Gastroesophageal sphincter (tissue), 4 donors: ENCODE results near the gene ETS1. TPM values are rescaled to one million over a fixed set of nuclear protein-coding genes. Genes with fewer than 3 reads are reported as not detected.

Source experiments
- ATAC-seq: fragments of 150-250 bp; one replicate; pipeline ENCODE4 v1.9.1; 2016; ENCODE audit warnings: mild to moderate bottlenecking, moderate library complexity
- H3K27ac ChIP-seq, 4 donors: fragments of 200-600 bp; sonication (generic) in 3 of 4; 1 replicate in 3 of 4; 2 replicates in 1 of 4; pipeline ENCODE4 v1.5.1; 2016 to 2019
- H3K27me3 ChIP-seq: fragments of 200-600 bp; sonication (generic); one replicate; pipeline ENCODE4 v1.5.1; 2019
- H3K36me3 ChIP-seq, 2 donors: fragments of 200-600 bp; sonication (generic); one replicate each; pipeline ENCODE4 v1.5.1; 2019; ENCODE audit warnings: control low read depth in 1 of 2
- H3K4me1 ChIP-seq, 3 donors: fragments of 200-600 bp; sonication (generic); 1 replicate in 2 of 3; 2 replicates in 1 of 3; pipeline ENCODE4 v1.5.1; 2016 to 2019; ENCODE audit warnings: control low read depth in 2 of 3
- H3K4me3 ChIP-seq, 2 donors: fragments of 200-600 bp; sonication (generic); one replicate each; pipeline ENCODE4 v1.5.1; 2019; ENCODE audit warnings: mild to moderate bottlenecking in 1 of 2, moderate library complexity in 1 of 2
- H3K9me3 ChIP-seq, 3 donors: fragments of 200-600 bp; sonication (generic); one replicate each; pipeline ENCODE4 v1.5.1; 2017 to 2019; ENCODE audit warnings: control low read depth in 2 of 3
- EP300 ChIP-seq: sonication (generic); formaldehyde crosslinking; IDR thresholded peaks from one replicate; pipeline ENCODE4 v1.6.1; 2017; ENCODE audit warnings: antibody characterized with exemption, mild to moderate bottlenecking
- POLR2A ChIP-seq, 2 donors: fragments of 450-650 bp; IDR thresholded peaks; one replicate each; pipeline ENCODE4 v1.6.1; 2017; ENCODE audit warnings: antibody characterized with exemption in 2 of 2, mild to moderate bottlenecking in 2 of 2, moderate library complexity in 1 of 2
- POLR2AphosphoS5 ChIP-seq: sonication (generic); formaldehyde crosslinking; IDR thresholded peaks from one replicate; pipeline ENCODE4 v1.6.1; 2017; ENCODE audit warnings: antibody characterized with exemption
- WGBS, 2 donors: methylation state at CpG; one replicate each; pipeline ENCODE4 v1.1.5; 2018; ENCODE audit warnings: low coverage in 1 of 2; 5-methylcytosine and 5-hydroxymethylcytosine counted together
- total RNA-seq, 4 donors: library from RNA; depleted of rRNA; stranded (reverse); fragments of >200 nt; gene quantifications; one replicate each; pipeline ENCODE4 v1.1.0, GENCODE V29; 2016
- TF ChIP-seq, protein P1 (sequence below), 4 experiments: fragments of 200-600 bp in 2 of 4; fragments of 450-650 bp in 2 of 4; sonication (generic) in 1 of 4; IDR thresholded peaks; one replicate each; pipeline ENCODE4 v1.5.1; 2017 to 2019; ENCODE audit warnings: antibody characterized with exemption in 4 of 4, mild to moderate bottlenecking in 2 of 4, moderate library complexity in 2 of 4

The ETS1 gene
- total RNA-seq, 4 donors from 2014 or later = 32.2 to 65.2 (median 51.0) TPM

DNA sequence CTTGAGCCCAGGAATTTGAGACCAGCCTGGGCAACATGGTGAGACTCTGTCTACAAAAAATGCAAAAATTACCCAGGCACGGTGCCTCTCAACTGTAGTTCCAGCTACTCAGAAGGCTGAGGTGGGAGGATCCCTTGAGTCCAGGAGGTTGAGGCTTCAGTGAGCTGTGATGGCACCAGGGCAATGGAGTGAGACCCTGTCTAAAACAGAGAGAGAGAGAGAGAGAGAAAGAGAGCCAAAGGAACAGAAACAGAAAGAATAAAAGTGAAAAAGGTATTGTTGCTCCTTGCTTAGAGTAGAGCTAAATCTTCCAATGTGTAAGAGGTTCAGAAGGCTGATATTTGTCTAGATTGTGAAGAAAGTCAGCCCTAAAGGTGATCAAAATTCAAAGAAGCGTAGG, 8.9 kb upstream of the ETS1 start:
- H3K4me1 ChIP-seq = no peaks in the 10 kb centered on the region
- H3K9me3 ChIP-seq = no peaks in the 10 kb centered on the region
- TF ChIP-seq POLR2A (IDR thresholded peaks at IDR 0.05) (no peak), POLR2AphosphoS5 (no peak), EP300 (no peak)
- TF ChIP-seq, protein P1, sequence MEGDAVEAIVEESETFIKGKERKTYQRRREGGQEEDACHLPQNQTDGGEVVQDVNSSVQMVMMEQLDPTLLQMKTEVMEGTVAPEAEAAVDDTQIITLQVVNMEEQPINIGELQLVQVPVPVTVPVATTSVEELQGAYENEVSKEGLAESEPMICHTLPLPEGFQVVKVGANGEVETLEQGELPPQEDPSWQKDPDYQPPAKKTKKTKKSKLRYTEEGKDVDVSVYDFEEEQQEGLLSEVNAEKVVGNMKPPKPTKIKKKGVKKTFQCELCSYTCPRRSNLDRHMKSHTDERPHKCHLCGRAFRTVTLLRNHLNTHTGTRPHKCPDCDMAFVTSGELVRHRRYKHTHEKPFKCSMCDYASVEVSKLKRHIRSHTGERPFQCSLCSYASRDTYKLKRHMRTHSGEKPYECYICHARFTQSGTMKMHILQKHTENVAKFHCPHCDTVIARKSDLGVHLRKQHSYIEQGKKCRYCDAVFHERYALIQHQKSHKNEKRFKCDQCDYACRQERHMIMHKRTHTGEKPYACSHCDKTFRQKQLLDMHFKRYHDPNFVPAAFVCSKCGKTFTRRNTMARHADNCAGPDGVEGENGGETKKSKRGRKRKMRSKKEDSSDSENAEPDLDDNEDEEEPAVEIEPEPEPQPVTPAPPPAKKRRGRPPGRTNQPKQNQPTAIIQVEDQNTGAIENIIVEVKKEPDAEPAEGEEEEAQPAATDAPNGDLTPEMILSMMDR (IDR thresholded peaks at IDR 0.05) = no peak
- no peak for ATAC-seq
- no peak overlapping the region for H3K27ac ChIP-seq
- WGBS, 2 donors = 76 to 90% methylated on average over 2 of the region's 2 CpGs
- no peak overlapping the region for H3K4me3 ChIP-seq
- no peaks in the 10 kb centered on the region for H3K36me3 ChIP-seq
- H3K27me3 ChIP-seq = peaks cover 7% of the 10 kb centered on the region

DNA sequence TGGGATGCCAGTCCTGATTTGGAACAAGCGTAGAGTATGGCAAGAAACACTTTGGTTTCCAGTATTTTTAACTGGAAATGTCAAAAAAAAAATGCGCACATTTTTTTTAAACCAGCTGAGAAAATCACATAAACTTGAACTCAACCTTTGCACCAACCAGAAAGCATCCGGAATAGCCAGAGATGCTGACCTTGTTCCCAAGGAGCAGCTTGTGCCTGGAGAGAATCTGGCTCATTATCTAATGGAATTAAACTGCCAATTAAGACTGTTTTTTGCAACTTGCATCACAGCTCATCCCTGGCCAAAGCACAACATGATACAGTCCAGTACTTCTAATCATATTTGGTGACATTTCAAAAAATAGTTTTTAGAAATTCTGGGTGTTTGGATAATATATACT, 8.4 kb upstream of the ETS1 start:
- no peak for TF ChIP-seq EP300
- TF ChIP-seq, protein P1 (IDR thresholded peaks at IDR 0.05) = no peak
- Histone ChIP-seq H3K27me3 (peaks cover 7% of the 10 kb centered on the region), H3K36me3 (no peaks in the 10 kb centered on the region), H3K9me3 (no peaks in the 10 kb centered on the region), H3K27ac (no peak overlapping the region), H3K4me1 (no peaks in the 10 kb centered on the region), H3K4me3 (no peak overlapping the region)
- no peak for ATAC-seq
- WGBS, 2 donors = 71 to 88% methylated on average over 2 to 3 of the region's 3 CpGs

DNA sequence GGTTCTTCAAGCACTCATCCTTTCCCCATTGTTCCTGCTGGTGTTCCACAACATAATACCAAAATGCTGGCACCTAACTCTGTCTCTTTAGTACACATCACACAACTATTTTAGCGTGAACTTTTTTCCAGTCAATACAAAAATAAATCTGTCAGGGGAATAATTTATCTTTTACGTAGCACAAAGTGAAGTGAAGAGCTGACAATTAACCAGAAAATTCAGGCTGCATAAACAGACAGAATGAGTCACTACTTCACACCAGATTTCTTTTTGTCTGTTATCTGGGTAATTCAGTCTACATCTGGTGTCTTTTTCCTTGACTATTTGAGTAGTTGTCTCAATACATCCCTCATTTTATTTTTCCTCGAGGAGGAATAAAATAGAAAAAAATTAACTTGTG, 7.9 kb upstream of the ETS1 start:
- TF ChIP-seq, protein P1 (IDR thresholded peaks at IDR 0.05) = no peak
- TF ChIP-seq POLR2AphosphoS5 (no peak), POLR2A (IDR thresholded peaks at IDR 0.05) (no peak), EP300 (no peak)
- H3K27ac ChIP-seq = no peak overlapping the region
- WGBS, 2 donors = 16 to 19% methylated on average over 3 of the region's 3 CpGs
- no peak overlapping the region for H3K4me3 ChIP-seq
- no peak for ATAC-seq
- no peaks in the 10 kb centered on the region for H3K36me3 ChIP-seq
- no peaks in the 10 kb centered on the region for H3K4me1 ChIP-seq
- no peaks in the 10 kb centered on the region for H3K9me3 ChIP-seq
- peaks cover 7% of the 10 kb centered on the region for H3K27me3 ChIP-seq

DNA sequence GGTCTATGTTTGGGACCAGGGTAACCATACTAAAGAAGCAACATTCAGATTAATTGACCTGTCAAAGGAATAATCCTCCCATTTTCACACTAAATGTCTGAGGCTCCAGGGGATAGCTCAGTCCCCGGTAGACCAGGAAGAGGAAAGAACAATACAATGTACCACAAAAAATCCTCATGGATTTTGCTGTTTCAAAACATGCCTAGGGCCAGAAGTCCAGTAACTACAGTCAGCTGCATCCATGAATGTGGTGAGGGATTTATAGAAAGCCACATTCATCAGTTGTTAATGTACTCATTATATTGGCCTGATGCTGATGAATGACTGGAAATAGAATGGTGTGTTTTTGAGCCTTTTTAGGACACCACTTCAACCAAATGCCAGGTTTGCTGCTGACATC, 6.9 kb upstream of the ETS1 start:
- no peaks in the 10 kb centered on the region for H3K9me3 ChIP-seq
- H3K4me1 ChIP-seq = no peaks in the 10 kb centered on the region
- H3K36me3 ChIP-seq = no peaks in the 10 kb centered on the region
- 83% methylated on average over 1 of the region's 1 CpG; no CpG with 5 or more reads in 1 of the 2 donors for WGBS, 2 donors
- no peak overlapping the region for H3K4me3 ChIP-seq
- H3K27me3 ChIP-seq = peaks cover 7% of the 10 kb centered on the region
- no peak overlapping the region for H3K27ac ChIP-seq
- ATAC-seq = no peak
- no peak for TF ChIP-seq EP300
- TF ChIP-seq POLR2A (IDR thresholded peaks at IDR 0.05) = no peak
- TF ChIP-seq, protein P1 (IDR thresholded peaks at IDR 0.05) = no peak
- no peak for TF ChIP-seq POLR2AphosphoS5

DNA sequence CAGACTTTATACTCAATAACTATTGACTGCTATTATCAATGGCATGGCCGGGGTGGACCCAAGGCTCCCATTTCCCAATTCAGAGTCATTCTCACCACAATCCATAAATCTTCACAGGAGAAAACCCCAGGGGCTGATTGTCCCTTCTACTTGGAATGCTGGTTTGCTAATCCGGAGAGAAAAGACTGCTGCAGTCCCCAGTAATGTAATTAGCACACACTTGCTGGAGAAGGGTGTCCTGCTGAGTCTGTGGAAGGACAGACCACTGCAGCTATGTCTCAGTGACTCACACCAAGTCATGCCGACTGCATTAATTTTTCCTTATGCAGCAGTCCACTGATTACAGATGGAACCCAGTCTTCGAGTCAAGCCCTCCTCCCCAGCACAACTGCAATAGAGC, 5.9 kb upstream of the ETS1 start:
- H3K36me3 ChIP-seq = no peaks in the 10 kb centered on the region
- TF ChIP-seq POLR2A (IDR thresholded peaks at IDR 0.05) (no peak), EP300 (no peak), POLR2AphosphoS5 (no peak)
- TF ChIP-seq, protein P1 (IDR thresholded peaks at IDR 0.05) = no peak
- no peak overlapping the region for H3K27ac ChIP-seq
- WGBS, 2 donors = 39 to 45% methylated on average over 2 to 3 of the region's 4 CpGs
- peaks cover 10% of the 10 kb centered on the region for H3K27me3 ChIP-seq
- no peak overlapping the region for H3K4me3 ChIP-seq
- no peaks in the 10 kb centered on the region for H3K4me1 ChIP-seq
- no peaks in the 10 kb centered on the region for H3K9me3 ChIP-seq
- ATAC-seq = no peak
